Type B pancreatic cell (in vitro differentiated cells): ENCODE measurements around the gene ANKRD62. TPM values are rescaled to one million over a fixed set of nuclear protein-coding genes. Genes with fewer than 3 reads are reported as not detected.

Experiments used
- DNase-seq: peaks from one replicate; pipeline ENCODE4 v3.0.0; 2021; ENCODE audit warnings: mixed read lengths; ENCODE audit not compliant: unreplicated experiment; ENCODE audit errors: extremely low spot score
- H3K27ac Mint-ChIP-seq: 2 replicates; pipeline ENCODE4 v1.8.0; 2021; ENCODE audit warnings: mild to moderate bottlenecking, mixed read lengths
- H3K27me3 Mint-ChIP-seq: 2 replicates; pipeline ENCODE4 v1.8.0; 2021; ENCODE audit warnings: mixed read lengths
- H3K36me3 Mint-ChIP-seq: 2 replicates; pipeline ENCODE4 v1.8.0; 2021; ENCODE audit warnings: mixed read lengths
- H3K4me1 Mint-ChIP-seq: one replicate; pipeline ENCODE4 v1.8.0; 2021; ENCODE audit warnings: mixed read lengths; ENCODE audit not compliant: unreplicated experiment
- H3K4me3 Mint-ChIP-seq: 2 replicates; pipeline ENCODE4 v1.8.0; 2021; ENCODE audit warnings: mild to moderate bottlenecking, mixed read lengths
- H3K9me3 Mint-ChIP-seq: 2 replicates; pipeline ENCODE4 v1.8.0; 2021; ENCODE audit warnings: mixed read lengths
- CTCF ChIP-seq: fragments of 200-600 bp; sonication (generic); conservative IDR thresholded peaks from 2 replicates; pipeline ENCODE4 v1.5.0; 2021; ENCODE audit warnings: antibody characterized with exemption, mild to moderate bottlenecking
- total RNA-seq: library from RNA; stranded (reverse); gene quantifications from 2 replicates; pipeline ENCODE4 v1.2.1, GENCODE V29; 2021; ENCODE audit warnings: low replicate concordance

ANKRD62 gene
- total RNA-seq, 1 donor from 2014 or later, result not detected

- peaks cover 17% of the 10 kb centered on the region for H3K27me3 Mint-ChIP-seq
- H3K4me3 Mint-ChIP-seq, result no peak overlapping the region
- no peaks in the 10 kb centered on the region for H3K36me3 Mint-ChIP-seq
- H3K4me1 Mint-ChIP-seq, result peaks cover 3% of the 10 kb centered on the region
- TF ChIP-seq CTCF, result no peak
- no peak for DNase-seq
- H3K9me3 Mint-ChIP-seq, result no peaks in the 10 kb centered on the region
- H3K27ac Mint-ChIP-seq, result no peak overlapping the region
These were observed 44.8 kb upstream of the ANKRD62 start for GRCh38 chr18:12048827-12049175.

- DNase-seq, result no peak
- H3K27ac Mint-ChIP-seq, result no peak overlapping the region
- no peak overlapping the region for H3K4me3 Mint-ChIP-seq
- peaks cover 17% of the 10 kb centered on the region for H3K27me3 Mint-ChIP-seq
- no peak for TF ChIP-seq CTCF
- H3K4me1 Mint-ChIP-seq, result peaks cover 3% of the 10 kb centered on the region
- H3K36me3 Mint-ChIP-seq, result no peaks in the 10 kb centered on the region
- H3K9me3 Mint-ChIP-seq, result no peaks in the 10 kb centered on the region
These were observed 43.4 kb upstream of the ANKRD62 start for GRCh38 chr18:12049978-12050811.

- DNase-seq, result no peak
- no peak for TF ChIP-seq CTCF
- no peaks in the 10 kb centered on the region for H3K36me3 Mint-ChIP-seq
- H3K4me1 Mint-ChIP-seq, result peaks cover 9% of the 10 kb centered on the region
- peaks cover 17% of the 10 kb centered on the region for H3K27me3 Mint-ChIP-seq
- no peak overlapping the region for H3K4me3 Mint-ChIP-seq
- no peak overlapping the region for H3K27ac Mint-ChIP-seq
- no peaks in the 10 kb centered on the region for H3K9me3 Mint-ChIP-seq
These were observed 40.8 kb upstream of the ANKRD62 start for GRCh38 chr18:12052866-12053265.

- Mint-ChIP-seq H3K27me3 (peaks cover 17% of the 10 kb centered on the region), H3K9me3 (no peaks in the 10 kb centered on the region), H3K36me3 (no peaks in the 10 kb centered on the region), H3K4me3 (no peak overlapping the region), H3K4me1 (peaks cover 9% of the 10 kb centered on the region), H3K27ac (no peak overlapping the region)
- no peak for DNase-seq
- TF ChIP-seq CTCF, result no peak
These were observed 40.4 kb upstream of the ANKRD62 start for GRCh38 chr18:12053289-12053688.

- TF ChIP-seq CTCF, result no peak
- Mint-ChIP-seq H3K27ac (no peak overlapping the region), H3K9me3 (no peaks in the 10 kb centered on the region), H3K36me3 (no peaks in the 10 kb centered on the region), H3K4me1 (peaks cover 7% of the 10 kb centered on the region), H3K4me3 (no peak overlapping the region), H3K27me3 (no peaks in the 10 kb centered on the region)
- DNase-seq, result no peak
These were observed 37.4 kb upstream of the ANKRD62 start for GRCh38 chr18:12056034-12056883.
